PC-3 (cell line): ENCODE results near the gene CMSS1.

Experiments used
- EZH2 ChIP-seq: fragments of 300-600 bp; sonication (generic); IDR thresholded peaks from one replicate; pipeline ENCODE4 v1.6.1; 2017; ENCODE audit warnings: antibody characterized with exemption, mild to moderate bottlenecking, low read length; ENCODE audit not compliant: unreplicated experiment
- TF ChIP-seq, protein P1 (sequence below): fragments of 300-600 bp; sonication (generic); conservative IDR thresholded peaks from 2 replicates; pipeline ENCODE4 v1.5.1; 2017; ENCODE audit warnings: antibody characterized with exemption, low read depth, mild to moderate bottlenecking, low read length

DNA sequence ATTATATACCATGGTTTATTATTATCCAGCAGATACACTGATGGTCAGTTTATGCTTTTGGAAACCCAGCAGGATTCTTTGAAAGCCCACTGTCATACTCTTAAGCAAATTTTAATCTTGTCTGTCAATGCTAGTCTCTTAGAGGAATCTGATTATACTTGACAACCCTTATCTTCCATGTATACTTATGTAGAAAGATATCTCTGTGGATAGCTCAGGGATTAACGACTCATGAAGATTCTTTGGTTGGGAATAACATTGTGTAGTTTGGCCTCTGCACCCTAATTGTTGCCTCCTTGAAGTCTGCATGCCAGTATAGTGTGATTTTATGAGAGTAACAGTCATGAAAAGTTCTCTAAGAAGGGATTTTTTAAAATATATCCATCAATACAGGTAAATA, 263.6 kb downstream of the CMSS1 start:
- TF ChIP-seq, protein P1, sequence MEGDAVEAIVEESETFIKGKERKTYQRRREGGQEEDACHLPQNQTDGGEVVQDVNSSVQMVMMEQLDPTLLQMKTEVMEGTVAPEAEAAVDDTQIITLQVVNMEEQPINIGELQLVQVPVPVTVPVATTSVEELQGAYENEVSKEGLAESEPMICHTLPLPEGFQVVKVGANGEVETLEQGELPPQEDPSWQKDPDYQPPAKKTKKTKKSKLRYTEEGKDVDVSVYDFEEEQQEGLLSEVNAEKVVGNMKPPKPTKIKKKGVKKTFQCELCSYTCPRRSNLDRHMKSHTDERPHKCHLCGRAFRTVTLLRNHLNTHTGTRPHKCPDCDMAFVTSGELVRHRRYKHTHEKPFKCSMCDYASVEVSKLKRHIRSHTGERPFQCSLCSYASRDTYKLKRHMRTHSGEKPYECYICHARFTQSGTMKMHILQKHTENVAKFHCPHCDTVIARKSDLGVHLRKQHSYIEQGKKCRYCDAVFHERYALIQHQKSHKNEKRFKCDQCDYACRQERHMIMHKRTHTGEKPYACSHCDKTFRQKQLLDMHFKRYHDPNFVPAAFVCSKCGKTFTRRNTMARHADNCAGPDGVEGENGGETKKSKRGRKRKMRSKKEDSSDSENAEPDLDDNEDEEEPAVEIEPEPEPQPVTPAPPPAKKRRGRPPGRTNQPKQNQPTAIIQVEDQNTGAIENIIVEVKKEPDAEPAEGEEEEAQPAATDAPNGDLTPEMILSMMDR = no peak
- TF ChIP-seq EZH2 = no peak
